Stomach (tissue), 9 donors: ENCODE measurements around the gene RRBP1. TPM values are rescaled to one million over a fixed set of nuclear protein-coding genes. Genes with fewer than 3 reads are reported as not detected.

Experiments used
- DNase-seq, 2 donors: peaks; one replicate each; pipeline versions ENCODE4 v3.0.0 to v3.0.0-alpha.2; 2013 to 2019
- H3K27ac ChIP-seq, 5 donors: fragments of 200-600 bp in 4 of 5; sonication (generic) in 4 of 5; one replicate each; pipeline ENCODE4 v1.5.1; 2013 to 2019; ENCODE audit warnings: mild to moderate bottlenecking in 1 of 5, moderate library complexity in 1 of 5
- H3K27me3 ChIP-seq, 3 donors: fragments of 200-600 bp; sonication (generic); one replicate each; pipeline ENCODE4 v1.5.1; 2017 to 2019; ENCODE audit warnings: mixed run types in 1 of 3
- H3K36me3 ChIP-seq, 4 donors: fragments of 200-600 bp; sonication (generic); 1 replicate in 3 of 4; 2 replicates in 1 of 4; pipeline ENCODE4 v1.5.1; 2016 to 2019
- H3K4me1 ChIP-seq, 4 donors: fragments of 200-600 bp; sonication (generic); one replicate each; pipeline ENCODE4 v1.5.1; 2016 to 2019
- H3K4me3 ChIP-seq, 4 donors: fragments of 200-600 bp; sonication (generic) in 3 of 4; one replicate each; pipeline ENCODE4 v1.5.1; 2016 to 2019; ENCODE audit warnings: mild to moderate bottlenecking in 1 of 4
- H3K9me3 ChIP-seq, 4 donors: fragments of 200-600 bp; sonication (generic); one replicate each; pipeline ENCODE4 v1.5.1; 2016 to 2019
- CTCF ChIP-seq, 7 experiments: fragments of 450-650 bp in 4 of 7; fragments of 200-600 bp in 3 of 7; sonication (generic) in 3 of 7; IDR thresholded peaks; one replicate each; pipeline ENCODE4 v1.5.1; 2016 to 2019; ENCODE audit warnings: antibody characterized with exemption in 7 of 7, control low read depth in 2 of 7, mild to moderate bottlenecking in 1 of 7
- EP300 ChIP-seq: sonication (generic); formaldehyde crosslinking; IDR thresholded peaks from one replicate; pipeline ENCODE4 v1.6.1; 2017; ENCODE audit warnings: antibody characterized with exemption
- POLR2A ChIP-seq, 4 donors: fragments of 450-650 bp; IDR thresholded peaks; one replicate each; pipeline ENCODE4 v1.6.1; 2016; ENCODE audit warnings: antibody characterized with exemption in 4 of 4, control low read depth in 2 of 4, mild to moderate bottlenecking in 1 of 4, moderate library complexity in 1 of 4
- POLR2AphosphoS5 ChIP-seq, 3 donors: sonication (generic); formaldehyde crosslinking; IDR thresholded peaks; one replicate each; pipeline ENCODE4 v1.6.1; 2016; ENCODE audit warnings: antibody characterized with exemption in 3 of 3
- WGBS, 5 donors: extraction: QIAGEN DNeasy Blood & Tissue Kit in 3 of 5; methylation state at CpG; one replicate each; pipeline versions ENCODE4 v1.1.5 to v1.1.7; 2013 to 2018; 5-methylcytosine and 5-hydroxymethylcytosine counted together
- intact Hi-C: fragments of 100-400 bp; cut with DNase I; formaldehyde crosslinking; loops from one replicate; pipeline ENCODE4 v1.15.1; 2023; ENCODE audit warnings: low total_unique reads
- polyA plus RNA-seq, 3 donors: library from polyadenylated mRNA; stranded (reverse); fragments of 200-250 nt; gene quantifications; one replicate each; pipeline ENCODE4 v1.2.3, GENCODE V29; 2013
- total RNA-seq, 5 donors: library from RNA; depleted of rRNA; stranded (reverse); fragments of >200 nt; gene quantifications; one replicate each; pipeline versions ENCODE4 v1.1.0 to v1.2.3, GENCODE V29; 2014 to 2016
- donor health status: healthy with polysubstance abuse.
- donor health status: Bipolar disorder and iron deficiency.
- donor health status: healthy.

Gene RRBP1
- total and polyA plus RNA-seq, 8 donors: 34.4 to 456 (median 132) TPM

- 29 to 46% (median 35%) methylated on average over 10 to 12 of the region's 12 CpGs for WGBS, 5 donors
- no peaks in the 10 kb centered on the region for H3K27me3 ChIP-seq
- DNase-seq: no peak
- H3K36me3 ChIP-seq: peaks cover 0 to 26% (median 13%) of the 10 kb centered on the region in 4 donors
- no peak overlapping the region for H3K4me3 ChIP-seq
- peaks cover 75 to 98% (median 88%) of the 10 kb centered on the region in 4 donors for H3K4me1 ChIP-seq
- peak overlapping the region; percentile 16 to 74 (median 59) for H3K27ac ChIP-seq
- intact Hi-C loops: no loop called here
- TF ChIP-seq POLR2A (IDR thresholded peaks at IDR 0.05): no peak
- no peak for TF ChIP-seq CTCF (IDR thresholded peaks at IDR 0.05)
- no peak for TF ChIP-seq POLR2AphosphoS5 (IDR thresholded peaks at IDR 0.05)
- TF ChIP-seq EP300: no peak
- H3K9me3 ChIP-seq: no peaks in the 10 kb centered on the region
Measured at GRCh38 chr20:17650301-17651128, 31.5 kb downstream of the RRBP1 start.

GRCh38 chr20:17648791-17649730 is 33.0 kb downstream of the RRBP1 start:
- peak in 4 of 7 experiments; percentile 24 to 39 (median 32) for TF ChIP-seq CTCF (IDR thresholded peaks at IDR 0.05)
- peak in 1 of 3 donors; percentile 7 for TF ChIP-seq POLR2AphosphoS5 (IDR thresholded peaks at IDR 0.05)
- no peak for TF ChIP-seq POLR2A (IDR thresholded peaks at IDR 0.05)
- intact Hi-C loops: no loop called here
- no peak overlapping the region for H3K4me3 ChIP-seq
- peaks cover 0 to 19% (median 6%) of the 10 kb centered on the region in 4 donors for H3K36me3 ChIP-seq
- 32 to 41% (median 37%) methylated on average over 20 of the region's 20 CpGs for WGBS, 5 donors
- no peaks in the 10 kb centered on the region for H3K27me3 ChIP-seq
- H3K27ac ChIP-seq: peak overlapping the region; percentile 1 to 74 (median 59)
- DNase-seq: peak; percentile 76 to 77
- no peaks in the 10 kb centered on the region for H3K9me3 ChIP-seq
- peaks cover 89 to 100% (median 94%) of the 10 kb centered on the region in 4 donors for H3K4me1 ChIP-seq

- H3K9me3 ChIP-seq: no peaks in the 10 kb centered on the region
- peak overlapping the region; percentile 34 to 74 (median 53) for H3K27ac ChIP-seq
- H3K4me3 ChIP-seq: no peak overlapping the region
- no peak for DNase-seq
- TF ChIP-seq POLR2AphosphoS5 (IDR thresholded peaks at IDR 0.05): no peak
- peaks cover 94 to 100% (median 98%) of the 10 kb centered on the region in 4 donors for H3K4me1 ChIP-seq
- 35 to 59% (median 44%) methylated on average over 10 of the region's 10 CpGs for WGBS, 5 donors
- intact Hi-C loops: no loop called here
- H3K36me3 ChIP-seq: peaks cover 0 to 12% (median 3%) of the 10 kb centered on the region in 4 donors
- H3K27me3 ChIP-seq: no peaks in the 10 kb centered on the region
Measured at GRCh38 chr20:17648315-17648646, 33.8 kb downstream of the RRBP1 start.

GRCh38 chr20:17647391-17648314 is 34.4 kb downstream of the RRBP1 start:
- Histone ChIP-seq H3K27ac (peak overlapping the region; percentile 52 to 74 (median 59)), H3K36me3 (peaks cover 2 to 10% (median 6%) of the 10 kb centered on the region in 4 donors)

More at GRCh38 chr20:17647391-17648314, 34.4 kb downstream of the RRBP1 start:
- H3K4me1 ChIP-seq: peaks cover 89 to 100% (median 94%) of the 10 kb centered on the region in 4 donors
- no peaks in the 10 kb centered on the region for H3K27me3 ChIP-seq
- H3K9me3 ChIP-seq: no peaks in the 10 kb centered on the region
- intact Hi-C loops: no loop called here
- no peak for DNase-seq
- TF ChIP-seq CTCF (IDR thresholded peaks at IDR 0.05) (no peak), POLR2A (IDR thresholded peaks at IDR 0.05) (no peak), EP300 (no peak), POLR2AphosphoS5 (IDR thresholded peaks at IDR 0.05) (no peak)
- H3K4me3 ChIP-seq: no peak overlapping the region
- WGBS, 5 donors: 59 to 74% (median 69%) methylated on average over 12 to 20 of the region's 20 CpGs
